Kidney (tissue), 14 donors: Measurements from ENCODE around the gene HDAC9. TPM values are rescaled to one million over a fixed set of nuclear protein-coding genes. Genes with fewer than 3 reads are reported as not detected.

Experiments
- DNase-seq, 5 donors: peaks; one replicate each; pipeline ENCODE4 v3.0.0-alpha.2; 2013 to 2020
- FAIRE-seq: peaks from 2 replicates; lab custom pipeline; 2012; peaks lifted over from hg19 to GRCh38; lab: Jason Lieb, UNC
- H3K27ac ChIP-seq, 2 donors: one replicate each; pipeline ENCODE4 v1.7.0; 2013; ENCODE audit warnings: low read depth in 2 of 2, low read length in 2 of 2, inconsistent platforms in 1 of 2
- H3K27me3 ChIP-seq: one replicate; pipeline ENCODE4 v1.7.1; 2013; ENCODE audit warnings: low read length, inconsistent platforms; ENCODE audit not compliant: control insufficient read depth, insufficient read depth
- H3K36me3 ChIP-seq, 3 donors: one replicate each; pipeline versions ENCODE4 v1.7.0 to v1.7.1; 2013; ENCODE audit warnings: low read length in 3 of 3, control low read depth in 1 of 3, inconsistent platforms in 1 of 3; ENCODE audit not compliant: insufficient read depth in 3 of 3, control insufficient read depth in 2 of 3
- H3K4me1 ChIP-seq, 3 donors: one replicate each; pipeline versions ENCODE4 v1.7.0 to v1.7.1; 2013; ENCODE audit warnings: low read length in 3 of 3, inconsistent platforms in 1 of 3, low read depth in 1 of 3; ENCODE audit not compliant: control insufficient read depth in 2 of 3, insufficient read depth in 2 of 3
- H3K4me3 ChIP-seq, 3 donors: one replicate each; pipeline versions ENCODE4 v1.7.0 to v1.8.1; 2013; ENCODE audit warnings: low read length in 3 of 3, control low read depth in 1 of 3, inconsistent platforms in 1 of 3
- H3K9ac ChIP-seq, 3 donors: one replicate each; pipeline versions ENCODE4 v1.7.0 to v1.7.1; 2013; ENCODE audit warnings: low read length in 3 of 3, control low read depth in 1 of 3, inconsistent platforms in 1 of 3
- H3K9me3 ChIP-seq, 3 donors: one replicate each; pipeline versions ENCODE4 v1.7.0 to v1.7.1; 2013; ENCODE audit warnings: low read length in 3 of 3, control low read depth in 1 of 3, inconsistent platforms in 1 of 3; ENCODE audit not compliant: control insufficient read depth in 2 of 3, insufficient read depth in 1 of 3
- intact Hi-C: fragments of 100-400 bp; cut with DNase I; formaldehyde crosslinking; loops from one replicate; pipeline ENCODE4 v1.11.1; 2022
- polyA plus RNA-seq: library from polyadenylated mRNA; stranded (reverse); fragments of 350-450 nt; fragmentation: Illumina TruSeq; extraction: RNeasy Lipid Tissue Mini Kit (QIAGEN cat#74804); gene quantifications from one replicate; pipeline ENCODE4 v1.2.3, GENCODE V29; 2014; ENCODE audit warnings: low read depth, low replicate concordance; ENCODE audit not compliant: insufficient read depth
- total RNA-seq: library from RNA; stranded (reverse); fragmentation: NEBNext Ultra II Directional; extraction: Animal tissue kit (Norgen Biotek cat#: 25700); gene quantifications from one replicate; pipeline ENCODE4 v1.2.1, GENCODE V29; 2021
- TF ChIP-seq, protein P1 (sequence below): IDR thresholded peaks from 3 replicates; pipeline ENCODE4 v1.5.1; 2012; ENCODE audit warnings: mild to moderate bottlenecking, moderate library complexity, borderline replicate concordance; ENCODE audit not compliant: insufficient read depth; ENCODE audit errors: extremely low read depth
- donor health status: control.
- donor health status: control.
- donor health status: control.
- donor health status: control.
- donor health status: control.
- donor health status: DM: yes; HTN: yes; CAD: no.
- donor health status: Normal renal cell carcinoma (clear cell type).

Gene HDAC9
- total and polyA plus RNA-seq, 2 donors from 2014 or later: 2.1 to 22.1 TPM

GRCh38 chr7:18997477-18998150, 502.1 kb downstream of the HDAC9 start:
- Histone ChIP-seq H3K27me3 (no peaks in the 10 kb centered on the region), H3K36me3 (no peaks in the 10 kb centered on the region), H3K9me3 (no peaks in the 10 kb centered on the region), H3K4me3 (no peak overlapping the region), H3K27ac (no peak overlapping the region), H3K9ac (no peak overlapping the region), H3K4me1 (no peaks in the 10 kb centered on the region)
- TF ChIP-seq, protein P1, sequence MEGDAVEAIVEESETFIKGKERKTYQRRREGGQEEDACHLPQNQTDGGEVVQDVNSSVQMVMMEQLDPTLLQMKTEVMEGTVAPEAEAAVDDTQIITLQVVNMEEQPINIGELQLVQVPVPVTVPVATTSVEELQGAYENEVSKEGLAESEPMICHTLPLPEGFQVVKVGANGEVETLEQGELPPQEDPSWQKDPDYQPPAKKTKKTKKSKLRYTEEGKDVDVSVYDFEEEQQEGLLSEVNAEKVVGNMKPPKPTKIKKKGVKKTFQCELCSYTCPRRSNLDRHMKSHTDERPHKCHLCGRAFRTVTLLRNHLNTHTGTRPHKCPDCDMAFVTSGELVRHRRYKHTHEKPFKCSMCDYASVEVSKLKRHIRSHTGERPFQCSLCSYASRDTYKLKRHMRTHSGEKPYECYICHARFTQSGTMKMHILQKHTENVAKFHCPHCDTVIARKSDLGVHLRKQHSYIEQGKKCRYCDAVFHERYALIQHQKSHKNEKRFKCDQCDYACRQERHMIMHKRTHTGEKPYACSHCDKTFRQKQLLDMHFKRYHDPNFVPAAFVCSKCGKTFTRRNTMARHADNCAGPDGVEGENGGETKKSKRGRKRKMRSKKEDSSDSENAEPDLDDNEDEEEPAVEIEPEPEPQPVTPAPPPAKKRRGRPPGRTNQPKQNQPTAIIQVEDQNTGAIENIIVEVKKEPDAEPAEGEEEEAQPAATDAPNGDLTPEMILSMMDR: no peak
- FAIRE-seq (no peak), DNase-seq (no peak)
- intact Hi-C loops: no loop called here

GRCh38 chr7:19000410-19000809, 504.9 kb downstream of the HDAC9 start:
- H3K4me3 ChIP-seq: no peak overlapping the region
- H3K27ac ChIP-seq: no peak overlapping the region
- intact Hi-C loops: no loop called here
- DNase-seq (no peak), FAIRE-seq (no peak)
- TF ChIP-seq, protein P1: no peak
- H3K9ac ChIP-seq: no peak overlapping the region
- no peaks in the 10 kb centered on the region for H3K27me3 ChIP-seq
- H3K36me3 ChIP-seq: no peaks in the 10 kb centered on the region
- H3K4me1 ChIP-seq: no peaks in the 10 kb centered on the region
- H3K9me3 ChIP-seq: no peaks in the 10 kb centered on the region

- Histone ChIP-seq H3K4me3 (no peak overlapping the region), H3K4me1 (no peaks in the 10 kb centered on the region), H3K27ac (no peak overlapping the region), H3K9ac (no peak overlapping the region), H3K36me3 (no peaks in the 10 kb centered on the region), H3K9me3 (no peaks in the 10 kb centered on the region), H3K27me3 (no peaks in the 10 kb centered on the region)
- DNase-seq (no peak), FAIRE-seq (no peak)
- intact Hi-C loops: no loop called here
- TF ChIP-seq, protein P1: no peak
These were observed 506.3 kb downstream of the HDAC9 start for GRCh38 chr7:19001854-19002253.
